Heart right ventricle (tissue), 16 donors: Measurements from ENCODE around the gene GSX2. TPM values are rescaled to one million over a fixed set of nuclear protein-coding genes. Genes with fewer than 3 reads are reported as not detected.

Experiments used
- ATAC-seq, 8 donors: fragments of 200-7000 bp; cut with Tn5 transposase; one replicate each; pipeline ENCODE4 v1.9.1; 2020; ENCODE audit warnings: mild to moderate bottlenecking in 8 of 8, moderate library complexity in 8 of 8, moderate number of reproducible peaks in 1 of 8
- DNase-seq, 2 donors: peaks; one replicate each; pipeline ENCODE4 v3.0.0-alpha.2; 2020
- H3K27ac ChIP-seq, 10 donors: fragments of 200-600 bp; sonication (generic) in 2 of 10; one replicate each; pipeline versions ENCODE4 v1.5.0 to v1.8.0; 2020 to 2022; ENCODE audit warnings: mild to moderate bottlenecking in 3 of 10
- H3K27me3 ChIP-seq, 7 donors: fragments of 200-600 bp; one replicate each; pipeline ENCODE4 v1.8.0; 2021 to 2022; ENCODE audit warnings: mild to moderate bottlenecking in 2 of 7
- H3K36me3 ChIP-seq, 9 donors: fragments of 200-600 bp; sonication (generic) in 1 of 9; one replicate each; pipeline versions ENCODE4 v1.5.0 to v1.8.0; 2020 to 2022; ENCODE audit warnings: mild to moderate bottlenecking in 2 of 9
- H3K4me1 ChIP-seq, 9 donors: fragments of 200-600 bp; sonication (generic) in 1 of 9; one replicate each; pipeline versions ENCODE4 v1.5.0 to v1.8.0; 2020 to 2022; ENCODE audit warnings: mild to moderate bottlenecking in 4 of 9
- H3K4me3 ChIP-seq, 10 donors: fragments of 200-600 bp; sonication (generic) in 2 of 10; one replicate each; pipeline versions ENCODE4 v1.5.0 to v1.8.0; 2020 to 2022; ENCODE audit warnings: mild to moderate bottlenecking in 7 of 10, moderate library complexity in 2 of 10
- H3K9me3 ChIP-seq, 11 donors: fragments of 200-600 bp in 10 of 11; sonication (generic) in 2 of 11; one replicate each; pipeline versions ENCODE4 v1.5.0 to v1.8.0; 2013 to 2022; ENCODE audit warnings: mild to moderate bottlenecking in 2 of 11, control low read depth in 1 of 11, moderate library complexity in 1 of 11
- WGBS, 2 donors: extraction: QIAGEN DNeasy Blood & Tissue Kit; methylation state at CpG; one replicate each; pipeline ENCODE4 v1.1.7; 2013; ENCODE audit warnings: inconsistent platforms in 1 of 2; 5-methylcytosine and 5-hydroxymethylcytosine counted together
- intact Hi-C, 10 donors: fragments of 100-400 bp; cut with DNase I; formaldehyde crosslinking; loops; one replicate each; pipeline versions ENCODE4 v1.11.1 to v1.14.2; 2022
- polyA plus RNA-seq, 2 donors: library from polyadenylated mRNA; stranded (reverse); fragments of 200-250 nt; gene quantifications; one replicate each; pipeline ENCODE4 v1.2.3, GENCODE V29; 2013
- total RNA-seq, 10 donors: library from RNA; stranded (reverse); fragmentation: NEBNext Ultra II Directional in 3 of 10; extraction: Animal tissue kit (Norgen Biotek cat#: 25700) in 3 of 10; gene quantifications; one replicate each; pipeline versions ENCODE4 v1.2.1 to v1.2.4, GENCODE V29; 2021 to 2023
- TF ChIP-seq, protein P1 (sequence below), 9 donors: fragments of 200-600 bp; sonication (generic) in 2 of 9; IDR thresholded peaks; one replicate each; pipeline versions ENCODE4 v1.5.0 to v1.8.0; 2021 to 2022; ENCODE audit warnings: antibody characterized with exemption in 9 of 9, mild to moderate bottlenecking in 5 of 9, moderate library complexity in 1 of 9
- donor health status: Arrhythmogenic right ventricular cardiomyopathy.
- donor health status: ischemic (EF 13 %, LVEDD 7.1; RV severe dilation, severe dysfunction).
- donor health status: healthy with polysubstance abuse.
- donor health status: DM: no; HTN: yes; CAD: no.
- donor health status: DM: no; HTN: no; CAD: no.
- donor health status: ischemic (EF 25% LVEDD 6.9; RV normal size, moderate dysfunction).
- donor health status: ischemic (EF 25% LVEDD 5.7; RV mildly dilated, moderate dysfunction).
- donor health status: healthy.
- donor health status: DM: yes; HTN: yes; CAD: no.
- donor health status: Ischemic cardiomyopathy.
- donor health status: ischemic (EF 35%, LVEDD 5.7; RV mildly dilated, moderate dysfunction).
- donor health status: nonischemic (EF 11% LVEDD 7.7; RV severe dilation, severe dysfunction).
- donor health status: DM: yes; HTN: yes; CAD: no.
- donor health status: PGD.
- donor health status: ischemic (EF 29% LVEDD 5.4; RV normal size, mild dysfunction).
- donor health status: nonischemic (EF 23%, LVEDD 6.1; RV moderate dilation, normal function).

GSX2 gene
- total and polyA plus RNA-seq, 12 donors = not detected

DNA sequence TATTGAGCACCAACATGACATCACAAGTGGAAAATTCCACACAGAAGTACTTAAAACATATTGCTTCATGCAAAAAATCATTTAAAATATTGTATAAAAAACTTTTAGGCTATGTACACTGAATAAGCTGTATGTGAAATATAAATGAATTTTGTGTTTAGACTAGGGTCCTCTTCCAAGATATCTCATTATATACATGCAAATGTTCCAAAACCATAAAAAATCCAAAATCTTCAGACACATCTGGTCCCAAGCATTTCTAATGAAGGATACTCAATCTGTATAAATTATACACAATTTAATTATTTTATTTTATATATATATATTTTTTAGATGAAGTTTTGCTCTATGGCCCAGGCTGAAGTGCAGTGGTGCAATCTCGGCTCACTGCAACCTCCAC lies 10.1 kb upstream of the GSX2 start:
- H3K27ac ChIP-seq = no peak overlapping the region
- TF ChIP-seq, protein P1, sequence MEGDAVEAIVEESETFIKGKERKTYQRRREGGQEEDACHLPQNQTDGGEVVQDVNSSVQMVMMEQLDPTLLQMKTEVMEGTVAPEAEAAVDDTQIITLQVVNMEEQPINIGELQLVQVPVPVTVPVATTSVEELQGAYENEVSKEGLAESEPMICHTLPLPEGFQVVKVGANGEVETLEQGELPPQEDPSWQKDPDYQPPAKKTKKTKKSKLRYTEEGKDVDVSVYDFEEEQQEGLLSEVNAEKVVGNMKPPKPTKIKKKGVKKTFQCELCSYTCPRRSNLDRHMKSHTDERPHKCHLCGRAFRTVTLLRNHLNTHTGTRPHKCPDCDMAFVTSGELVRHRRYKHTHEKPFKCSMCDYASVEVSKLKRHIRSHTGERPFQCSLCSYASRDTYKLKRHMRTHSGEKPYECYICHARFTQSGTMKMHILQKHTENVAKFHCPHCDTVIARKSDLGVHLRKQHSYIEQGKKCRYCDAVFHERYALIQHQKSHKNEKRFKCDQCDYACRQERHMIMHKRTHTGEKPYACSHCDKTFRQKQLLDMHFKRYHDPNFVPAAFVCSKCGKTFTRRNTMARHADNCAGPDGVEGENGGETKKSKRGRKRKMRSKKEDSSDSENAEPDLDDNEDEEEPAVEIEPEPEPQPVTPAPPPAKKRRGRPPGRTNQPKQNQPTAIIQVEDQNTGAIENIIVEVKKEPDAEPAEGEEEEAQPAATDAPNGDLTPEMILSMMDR (IDR thresholded peaks at IDR 0.05) = no peak
- H3K4me1 ChIP-seq = peaks cover 2 to 30% (median 16%) of the 10 kb centered on the region in 9 donors
- H3K36me3 ChIP-seq = no peaks in the 10 kb centered on the region
- H3K4me3 ChIP-seq = no peak overlapping the region
- 97 to 100% methylated on average over 1 of the region's 1 CpG for WGBS, 2 donors
- intact Hi-C loops = loop anchor here in 1 of 10 donors (10.0 kb wide), 1 partner anchor 125 kb away; no protein-coding TSS in a partner anchor
- ATAC-seq = no peak
- no peaks in the 10 kb centered on the region for H3K9me3 ChIP-seq
- DNase-seq = no peak
- peaks cover 0 to 63% (median 40%) of the 10 kb centered on the region in 7 donors for H3K27me3 ChIP-seq

DNA sequence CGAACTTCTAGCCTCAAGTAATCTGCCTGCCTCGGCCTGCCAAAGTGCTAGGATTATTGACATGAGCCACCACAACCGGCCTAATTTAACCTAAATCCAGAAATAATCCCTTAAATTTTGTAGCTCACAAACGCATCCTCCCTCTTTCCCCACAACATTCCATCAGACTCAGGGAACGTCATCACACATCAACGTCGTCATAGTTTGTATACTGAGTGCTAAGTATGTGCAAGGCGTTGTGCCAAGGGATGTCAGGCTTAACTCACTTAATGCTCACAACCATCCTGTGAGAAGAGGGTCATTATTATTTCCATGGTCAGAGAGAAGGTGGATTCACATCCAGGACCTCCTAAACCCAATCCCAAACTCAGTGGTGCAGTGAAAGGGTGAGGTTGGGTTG lies 9.6 kb upstream of the GSX2 start:
- H3K4me1 ChIP-seq = peaks cover 2 to 28% (median 16%) of the 10 kb centered on the region in 9 donors
- 77 to 80% methylated on average over 8 of the region's 8 CpGs for WGBS, 2 donors
- no peak for ATAC-seq

DNA sequence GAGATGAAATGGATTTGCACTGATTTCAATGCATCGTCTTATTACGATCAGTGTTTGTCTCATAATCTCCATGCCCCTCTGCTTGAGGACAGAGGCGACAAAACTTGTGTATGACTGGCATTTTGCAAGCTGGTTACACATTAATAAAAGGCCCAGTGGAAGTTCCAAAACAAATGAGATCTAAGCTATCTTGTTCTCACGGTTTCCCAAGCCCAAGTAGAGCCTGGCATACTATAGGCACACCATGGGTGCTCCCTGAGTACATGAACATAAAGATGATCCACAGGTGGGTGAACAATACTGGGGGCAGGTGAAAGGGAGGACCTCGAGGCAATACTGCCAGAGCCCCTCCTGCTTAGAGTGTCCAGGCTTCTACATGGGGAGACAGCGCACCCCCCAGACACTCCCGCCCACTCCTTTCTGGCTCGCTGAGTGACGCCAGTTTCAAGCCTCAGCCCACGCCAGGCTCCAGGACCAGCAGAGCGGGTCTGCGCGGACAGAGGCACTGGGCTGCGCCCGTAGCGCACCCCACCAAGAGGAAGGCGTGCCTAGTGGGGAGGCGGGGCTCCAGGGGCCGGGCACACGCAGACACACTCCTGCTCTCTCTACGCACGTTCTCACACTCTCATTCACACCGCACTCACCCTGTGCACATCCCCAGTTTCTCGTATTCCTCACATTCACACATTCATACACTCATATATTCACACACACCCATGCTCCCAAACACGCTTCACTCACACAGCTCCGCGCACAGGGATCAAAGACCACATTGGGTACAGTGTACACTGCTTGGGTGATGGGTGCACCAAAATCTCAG lies 8.9 kb upstream of the GSX2 start:
- ATAC-seq (peak; percentile 42 to 88 (median 81)), DNase-seq (peak in 1 of 2 donors; percentile 46)
- peak overlapping the region in 1 of 10 donors; percentile 39 for H3K27ac ChIP-seq
- TF ChIP-seq, protein P1 (IDR thresholded peaks at IDR 0.05) = no peak
- WGBS, 2 donors = 18 to 19% methylated on average over 27 of the region's 27 CpGs
- no peaks in the 10 kb centered on the region for H3K9me3 ChIP-seq
- peak overlapping the region; percentile 16 to 56 (median 50) for H3K4me3 ChIP-seq
- H3K27me3 ChIP-seq = peaks cover under 1 to 74% (median 51%) of the 10 kb centered on the region in 7 donors
- H3K4me1 ChIP-seq = peaks cover 2 to 26% (median 16%) of the 10 kb centered on the region in 9 donors
- intact Hi-C loops = loop anchor here in 1 of 10 donors (10.0 kb wide), 1 partner anchor 124 kb away; no protein-coding TSS in a partner anchor
- H3K36me3 ChIP-seq = no peaks in the 10 kb centered on the region

More for the DNA sequence above, 9.6 kb upstream of the GSX2 start:
- no peaks in the 10 kb centered on the region for H3K36me3 ChIP-seq
- no peak overlapping the region for H3K4me3 ChIP-seq
- DNase-seq = no peak
- peak overlapping the region in 1 of 10 donors; percentile 21 for H3K27ac ChIP-seq
- H3K27me3 ChIP-seq = peaks cover 0 to 68% (median 45%) of the 10 kb centered on the region in 7 donors
- TF ChIP-seq, protein P1 (IDR thresholded peaks at IDR 0.05) = no peak
- H3K9me3 ChIP-seq = no peaks in the 10 kb centered on the region
- intact Hi-C loops = loop anchor here in 1 of 10 donors (10.0 kb wide), 1 partner anchor 124 kb away; no protein-coding TSS in a partner anchor

DNA sequence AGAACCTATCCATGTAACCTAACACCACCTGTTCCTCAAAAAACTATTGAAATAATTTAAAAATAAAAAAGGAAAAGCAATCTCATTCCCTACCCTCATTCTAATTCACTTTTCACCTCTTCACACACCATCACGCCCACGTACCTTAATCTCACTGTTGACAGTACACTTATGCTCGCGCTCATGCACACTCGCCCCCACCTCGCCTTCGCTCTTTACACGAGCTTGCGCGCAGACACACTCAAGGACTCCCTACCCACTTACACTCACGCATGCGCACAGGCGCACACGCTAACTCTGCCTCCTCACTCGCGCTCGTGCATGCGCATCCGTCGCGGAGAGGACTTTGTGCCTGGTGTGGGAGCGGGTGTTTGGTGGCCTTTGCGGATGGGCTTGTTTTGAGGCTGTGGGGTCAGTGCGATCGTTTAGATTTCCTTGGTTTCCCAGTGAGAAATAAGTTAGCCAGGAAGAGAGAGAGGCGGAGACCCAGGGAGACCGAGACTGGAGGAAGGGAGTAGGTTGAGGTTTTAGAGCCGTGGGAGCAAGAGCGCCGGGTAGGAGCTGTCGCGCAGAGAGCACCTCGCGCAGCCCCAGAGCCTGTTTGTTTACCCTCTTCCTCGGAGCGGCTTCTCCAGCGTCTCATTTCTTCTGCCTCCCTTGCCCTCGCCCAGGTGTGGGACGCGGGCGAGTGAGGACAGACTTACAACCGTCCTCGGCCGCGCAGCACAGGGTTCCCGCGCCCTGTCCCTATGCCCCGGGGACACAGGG lies 8.1 kb upstream of the GSX2 start:
- H3K27ac ChIP-seq = peak overlapping the region in 1 of 10 donors; percentile 39
- DNase-seq = peak; percentile 80 to 83
- peaks cover 9 to 82% (median 59%) of the 10 kb centered on the region in 7 donors for H3K27me3 ChIP-seq
- TF ChIP-seq, protein P1 (IDR thresholded peaks at IDR 0.05) = no peak
- peak overlapping the region; percentile 16 to 56 (median 50) for H3K4me3 ChIP-seq
- H3K9me3 ChIP-seq = no peaks in the 10 kb centered on the region
- WGBS, 2 donors = 1 to 2% methylated on average over 48 of the region's 48 CpGs
- intact Hi-C loops = loop anchor here in 1 of 10 donors (10.0 kb wide), 1 partner anchor 123 kb away; no protein-coding TSS in a partner anchor
- no peaks in the 10 kb centered on the region for H3K36me3 ChIP-seq
- peak; percentile 90 to 95 (median 94) for ATAC-seq
- H3K4me1 ChIP-seq = peaks cover 2 to 26% (median 16%) of the 10 kb centered on the region in 9 donors
